MM.1S (cell line): ENCODE results near the gene MRPL20.
"Not testable (repeated sequence)": the region's sequence is repeated elsewhere in the genome, so short reads cannot be mapped to it uniquely, and the experiment has no call there.

Experiments used
- DNase-seq: peaks from one replicate; pipeline ENCODE4 v3.0.0-alpha.2; 2015
- H2AFZ ChIP-seq: fragments of 300-600 bp; sonication (generic); 2 replicates; pipeline ENCODE4 v1.6.0; 2016; ENCODE audit warnings: antibody characterized with exemption, low read length
- H3F3A ChIP-seq: fragments of 300-600 bp; sonication (generic); 2 replicates; pipeline ENCODE4 v1.6.1; 2016; ENCODE audit warnings: mild to moderate bottlenecking, antibody characterized with exemption, low read length, moderate library complexity, mixed read lengths; ENCODE audit not compliant: insufficient read depth
- H3K27ac ChIP-seq: fragments of 300-600 bp; sonication (generic); 2 replicates; pipeline ENCODE4 v1.5.1; 2016; ENCODE audit warnings: mild to moderate bottlenecking, low read length
- H3K27me3 ChIP-seq: fragments of 300-600 bp; sonication (generic); replicated peaks from 2 replicates; pipeline ENCODE4 v1.6.0; 2016; ENCODE audit warnings: low read length; ENCODE audit not compliant: insufficient read depth
- H3K36me3 ChIP-seq: fragments of 300-600 bp; sonication (generic); replicated peaks from 2 replicates; pipeline ENCODE4 v1.6.1; 2016; ENCODE audit warnings: mild to moderate bottlenecking, low read length, mixed read lengths; ENCODE audit not compliant: insufficient read depth
- H3K4me1 ChIP-seq: fragments of 300-600 bp; sonication (generic); 2 replicates; pipeline ENCODE4 v1.6.1; 2016; ENCODE audit warnings: low read length, mixed read lengths
- H3K4me2 ChIP-seq: fragments of 300-600 bp; sonication (generic); 2 replicates; pipeline ENCODE4 v1.6.0; 2016; ENCODE audit warnings: low read depth, low read length
- H3K4me3 ChIP-seq: fragments of 300-600 bp; sonication (generic); 2 replicates; pipeline ENCODE4 v1.5.1; 2016; ENCODE audit warnings: low read length, mixed read lengths
- H3K79me2 ChIP-seq: fragments of 300-600 bp; sonication (generic); 2 replicates; pipeline ENCODE4 v1.6.1; 2016; ENCODE audit warnings: mixed run types, low read length, mixed read lengths
- H3K9ac ChIP-seq: fragments of 300-600 bp; sonication (generic); 2 replicates; pipeline ENCODE4 v1.6.1; 2016; ENCODE audit warnings: low read length, mixed read lengths
- H3K9me2 ChIP-seq: fragments of 300-600 bp; sonication (generic); replicated peaks from 2 replicates; pipeline ENCODE4 v1.6.1; 2016; ENCODE audit warnings: mild to moderate bottlenecking, low read length, mixed read lengths; ENCODE audit not compliant: insufficient read depth
- H3K9me3 ChIP-seq: fragments of 300-600 bp; sonication (generic); replicated peaks from 2 replicates; pipeline ENCODE4 v1.6.1; 2016; ENCODE audit warnings: mild to moderate bottlenecking, low read length, mixed read lengths; ENCODE audit not compliant: insufficient read depth
- H4K20me1 ChIP-seq: fragments of 300-600 bp; sonication (generic); 2 replicates; pipeline ENCODE4 v1.6.1; 2016; ENCODE audit warnings: mild to moderate bottlenecking, low read length, moderate library complexity, mixed read lengths; ENCODE audit not compliant: insufficient read depth
- CTCF ChIP-seq: fragments of 300-600 bp; sonication (generic); IDR thresholded peaks from 2 replicates; pipeline ENCODE4 v1.5.1; 2016; ENCODE audit warnings: antibody characterized with exemption, low read length, mixed read lengths
- EZH2 ChIP-seq: fragments of 300-600 bp; sonication (generic); optimal IDR thresholded peaks from 2 replicates; pipeline ENCODE3; 2017; ENCODE audit warnings: low read depth, mild to moderate bottlenecking, antibody characterized with exemption, low read length, mixed read lengths
- EZH2phosphoT487 ChIP-seq: fragments of 300-600 bp; sonication (generic); IDR thresholded peaks from 2 replicates; pipeline ENCODE4 v1.6.1; 2018; ENCODE audit warnings: antibody characterized with exemption, low read length

Gene MRPL20

GRCh38 chr1:1452882-1453281 is 45.8 kb upstream of the MRPL20 start:
- Histone ChIP-seq H3F3A (no peaks in the 10 kb centered on the region), H3K27ac (no peak overlapping the region), H3K9ac (no peak overlapping the region), H3K4me3 (no peak overlapping the region), H4K20me1 (no peaks in the 10 kb centered on the region), H3K4me1 (no peaks in the 10 kb centered on the region), H3K9me2 (no peaks in the 10 kb centered on the region), H3K36me3 (no peaks in the 10 kb centered on the region), H3K79me2 (no peaks in the 10 kb centered on the region), H3K9me3 (no peaks in the 10 kb centered on the region), H3K4me2 (no peak overlapping the region), H3K27me3 (peaks cover 59% of the 10 kb centered on the region), H2AFZ (no peak overlapping the region)
- no peak for DNase-seq
- TF ChIP-seq EZH2 (no peak), EZH2phosphoT487 (no peak), CTCF (no peak)

GRCh38 chr1:1452365-1452739 is 45.3 kb upstream of the MRPL20 start:
- H3F3A ChIP-seq, H3K79me2 ChIP-seq, H3K9ac ChIP-seq, H4K20me1 ChIP-seq, H3K9me2 ChIP-seq, DNase-seq, H3K27ac ChIP-seq, H3K4me3 ChIP-seq, H3K36me3 ChIP-seq, H3K4me2 ChIP-seq, H3K9me3 ChIP-seq, H3K4me1 ChIP-seq, H2AFZ ChIP-seq: not testable (repeated sequence)
- peaks cover 55% of the 10 kb centered on the region for H3K27me3 ChIP-seq

GRCh38 chr1:1451696-1452364 is 44.7 kb upstream of the MRPL20 start:
- H3K4me2 ChIP-seq, result no peak overlapping the region
- no peak for DNase-seq
- no peak overlapping the region for H3K27ac ChIP-seq
- H3K27me3 ChIP-seq, result peaks cover 51% of the 10 kb centered on the region
- no peaks in the 10 kb centered on the region for H4K20me1 ChIP-seq
- H3K9me2 ChIP-seq, result no peaks in the 10 kb centered on the region
- H3K79me2 ChIP-seq, result no peaks in the 10 kb centered on the region
- no peaks in the 10 kb centered on the region for H3K4me1 ChIP-seq
- H3K9me3 ChIP-seq, result no peaks in the 10 kb centered on the region
- H3F3A ChIP-seq, result no peaks in the 10 kb centered on the region
- H3K9ac ChIP-seq, result no peak overlapping the region
- no peak overlapping the region for H3K4me3 ChIP-seq
- TF ChIP-seq EZH2phosphoT487 (no peak), EZH2 (no peak), CTCF (no peak)
- H2AFZ ChIP-seq, result no peak overlapping the region
- H3K36me3 ChIP-seq, result no peaks in the 10 kb centered on the region

GRCh38 chr1:1450616-1451015 is 43.5 kb upstream of the MRPL20 start:
- H3K27ac ChIP-seq, result not testable (repeated sequence)

More at GRCh38 chr1:1450616-1451015, 43.5 kb upstream of the MRPL20 start:
- H3K27me3 ChIP-seq, result peaks cover 49% of the 10 kb centered on the region
- H3K4me2 ChIP-seq, H3F3A ChIP-seq, H2AFZ ChIP-seq, H3K9me2 ChIP-seq, H3K4me3 ChIP-seq, H3K36me3 ChIP-seq, H4K20me1 ChIP-seq, H3K4me1 ChIP-seq, H3K9me3 ChIP-seq, H3K9ac ChIP-seq, DNase-seq, H3K79me2 ChIP-seq: not testable (repeated sequence)
